NOMO-1 (cell line): ENCODE data around the gene SERPINB13.
"Not testable (repeated sequence)": the region's sequence is repeated elsewhere in the genome, so short reads cannot be mapped to it uniquely, and the experiment has no call there.

Experiments used
- DNase-seq, 2 experiments: peaks; one replicate each; lab custom pipeline; 2025; ENCODE audit not compliant: unreplicated experiment in 2 of 2; lab: John Stamatoyannopoulos, UW

The SERPINB13 gene

GRCh38 chr18:63588909-63589308, 1.8 kb downstream of the SERPINB13 start:
- no peak for DNase-seq

- DNase-seq: peak; percentile 93 to 94
These were observed 3.2 kb downstream of the SERPINB13 start for GRCh38 chr18:63590373-63590772.

GRCh38 chr18:63590966-63591695, 4.0 kb downstream of the SERPINB13 start:
- no peak for DNase-seq

GRCh38 chr18:63591725-63592124, 4.6 kb downstream of the SERPINB13 start:
- DNase-seq: no peak

- no peak for DNase-seq
These were observed 5.3 kb downstream of the SERPINB13 start for GRCh38 chr18:63592471-63592870.

- DNase-seq: no peak
These were observed 9.8 kb downstream of the SERPINB13 start for GRCh38 chr18:63596964-63597363.

- no peak for DNase-seq
These were observed 16.2 kb downstream of the SERPINB13 start for GRCh38 chr18:63603355-63603754.

GRCh38 chr18:63603772-63604171, 16.6 kb downstream of the SERPINB13 start:
- no peak for DNase-seq

- no peak for DNase-seq
These were observed 17.8 kb downstream of the SERPINB13 start for GRCh38 chr18:63604791-63605567.

GRCh38 chr18:63606526-63606925, 19.4 kb downstream of the SERPINB13 start:
- no peak for DNase-seq

- no peak for DNase-seq
These were observed 26.3 kb downstream of the SERPINB13 start for GRCh38 chr18:63613420-63613819.

GRCh38 chr18:63617049-63617914, 30.1 kb downstream of the SERPINB13 start:
- peak in 1 of 2 experiments; percentile 66 for DNase-seq

- DNase-seq: no peak
These were observed 30.7 kb downstream of the SERPINB13 start for GRCh38 chr18:63617915-63618234.

GRCh38 chr18:63619661-63620060, 32.5 kb downstream of the SERPINB13 start:
- DNase-seq: no peak

GRCh38 chr18:63624863-63625262, 37.7 kb downstream of the SERPINB13 start:
- DNase-seq: no peak

GRCh38 chr18:63626431-63626830, 39.3 kb downstream of the SERPINB13 start:
- DNase-seq: no peak

- no peak for DNase-seq
These were observed 40.7 kb downstream of the SERPINB13 start for GRCh38 chr18:63627819-63628218.

- DNase-seq: no peak
These were observed 50.6 kb downstream of the SERPINB13 start for GRCh38 chr18:63637703-63638102.

GRCh38 chr18:63641157-63641680, 54.1 kb downstream of the SERPINB13 start:
- not testable (repeated sequence) for DNase-seq

- DNase-seq: not testable (repeated sequence)
These were observed 55.7 kb downstream of the SERPINB13 start for GRCh38 chr18:63642668-63643356.
